SK-N-SH treated with all-trans-retinoic acid at 6 μM for 48 hours (cell line): ENCODE results near the gene ZNF124.

Source experiments
- ATAC-seq: fragments of 200-7000 bp; cut with Tn5 transposase; 3 replicates; pipeline ENCODE4 v1.9.1; 2020; ENCODE audit warnings: mild to moderate bottlenecking, moderate library complexity
- ARNTL ChIP-seq: fragments of 450-650 bp; formaldehyde crosslinking; IDR thresholded peaks from 2 replicates; pipeline ENCODE4 v1.5.0; 2020; ENCODE audit warnings: low read depth, mild to moderate bottlenecking, moderate library complexity, borderline replicate concordance
- BACH2 ChIP-seq: fragments of 250-450 bp; sonication (Bioruptor Pico); IDR thresholded peaks from 2 replicates; pipeline ENCODE4 v1.9.0; 2021; ENCODE audit warnings: mild to moderate bottlenecking, borderline replicate concordance
- CSDC2 ChIP-seq: fragments of 250-450 bp; sonication (Bioruptor Pico); IDR thresholded peaks from 2 replicates; pipeline ENCODE4 v1.5.0; 2020; ENCODE audit warnings: mild to moderate bottlenecking, moderate library complexity
- CSRNP3 ChIP-seq: fragments of 250-450 bp; sonication (Bioruptor Pico); IDR thresholded peaks from 2 replicates; pipeline ENCODE4 v1.5.1; 2021; ENCODE audit warnings: mild to moderate bottlenecking, moderate library complexity
- ESRRG ChIP-seq: fragments of 250-450 bp; sonication (Bioruptor Pico); IDR thresholded peaks from 2 replicates; pipeline ENCODE4 v1.6.1; 2021; ENCODE audit warnings: mild to moderate bottlenecking
- GLIS3 ChIP-seq: fragments of 250-450 bp; sonication (Bioruptor Pico); IDR thresholded peaks from 2 replicates; pipeline ENCODE4 v1.5.0; 2020; ENCODE audit warnings: mild to moderate bottlenecking, moderate library complexity
- OSR1 ChIP-seq: fragments of 250-450 bp; sonication (Bioruptor Pico); IDR thresholded peaks from 2 replicates; pipeline ENCODE4 v1.8.0; 2022; ENCODE audit warnings: moderate library complexity, mild to moderate bottlenecking, inconsistent platforms
- PATZ1 ChIP-seq: fragments of 250-450 bp; sonication (Bioruptor Pico); IDR thresholded peaks from 2 replicates; pipeline ENCODE4 v1.8.0; 2020; ENCODE audit warnings: mild to moderate bottlenecking, moderate library complexity, borderline replicate concordance
- PPARA ChIP-seq: fragments of 250-450 bp; sonication (Bioruptor Pico); IDR thresholded peaks from 2 replicates; pipeline ENCODE4 v1.5.0; 2020; ENCODE audit warnings: mild to moderate bottlenecking, borderline replicate concordance
- RARB ChIP-seq: fragments of 250-450 bp; sonication (Bioruptor Pico); IDR thresholded peaks from 2 replicates; pipeline ENCODE4 v1.8.0; 2021; ENCODE audit warnings: mild to moderate bottlenecking, moderate library complexity
- SNAI2 ChIP-seq: fragments of 250-450 bp; sonication (Bioruptor Pico); IDR thresholded peaks from 2 replicates; pipeline ENCODE4 v1.5.0; 2020; ENCODE audit warnings: mild to moderate bottlenecking, moderate library complexity
- TCF4 ChIP-seq: fragments of 250-450 bp; sonication (Bioruptor Pico); IDR thresholded peaks from 2 replicates; pipeline ENCODE4 v1.8.0; 2021; ENCODE audit warnings: mild to moderate bottlenecking, moderate library complexity, borderline replicate concordance
- TOX ChIP-seq: fragments of 250-450 bp; sonication (Bioruptor Pico); IDR thresholded peaks from 2 replicates; pipeline ENCODE4 v1.8.0; 2021; ENCODE audit warnings: mild to moderate bottlenecking, moderate library complexity, borderline replicate concordance
- ZC3H10 ChIP-seq: fragments of 250-450 bp; sonication (Bioruptor Pico); IDR thresholded peaks from 2 replicates; pipeline ENCODE4 v1.5.1; 2021; ENCODE audit warnings: mild to moderate bottlenecking, moderate library complexity
- ZFP3 ChIP-seq: fragments of 250-450 bp; sonication (Bioruptor Pico); IDR thresholded peaks from 2 replicates; pipeline ENCODE4 v1.5.0; 2020; ENCODE audit warnings: mild to moderate bottlenecking, moderate library complexity
- ZFP30 ChIP-seq: fragments of 450-650 bp; formaldehyde crosslinking; IDR thresholded peaks from 2 replicates; pipeline ENCODE4 v1.5.0; 2022; ENCODE audit warnings: mild to moderate bottlenecking, moderate library complexity
- ZNF565 ChIP-seq: fragments of 450-650 bp; formaldehyde crosslinking; conservative IDR thresholded peaks from 2 replicates; pipeline ENCODE4 v1.5.0; 2020; ENCODE audit warnings: low read depth, mild to moderate bottlenecking, moderate library complexity
- ZNF70 ChIP-seq: fragments of 450-650 bp; formaldehyde crosslinking; IDR thresholded peaks from 2 replicates; pipeline ENCODE4 v1.5.0; 2020; ENCODE audit warnings: mild to moderate bottlenecking, moderate library complexity
- ZNF8 ChIP-seq: fragments of 450-650 bp; formaldehyde crosslinking; IDR thresholded peaks from 2 replicates; pipeline ENCODE4 v1.5.0; 2020; ENCODE audit warnings: mild to moderate bottlenecking, moderate library complexity
- TF ChIP-seq, protein P1 (sequence below): fragments of 250-450 bp; sonication (Bioruptor Pico); IDR thresholded peaks from 2 replicates; pipeline ENCODE4 v1.5.0; 2020; ENCODE audit warnings: mild to moderate bottlenecking, moderate library complexity
- TF ChIP-seq, protein P2 (sequence below): fragments of 250-450 bp; sonication (Bioruptor Pico); IDR thresholded peaks from 2 replicates; pipeline ENCODE4 v1.5.1; 2020; ENCODE audit warnings: low read depth, mild to moderate bottlenecking, moderate library complexity

The ZNF124 gene

DNA sequence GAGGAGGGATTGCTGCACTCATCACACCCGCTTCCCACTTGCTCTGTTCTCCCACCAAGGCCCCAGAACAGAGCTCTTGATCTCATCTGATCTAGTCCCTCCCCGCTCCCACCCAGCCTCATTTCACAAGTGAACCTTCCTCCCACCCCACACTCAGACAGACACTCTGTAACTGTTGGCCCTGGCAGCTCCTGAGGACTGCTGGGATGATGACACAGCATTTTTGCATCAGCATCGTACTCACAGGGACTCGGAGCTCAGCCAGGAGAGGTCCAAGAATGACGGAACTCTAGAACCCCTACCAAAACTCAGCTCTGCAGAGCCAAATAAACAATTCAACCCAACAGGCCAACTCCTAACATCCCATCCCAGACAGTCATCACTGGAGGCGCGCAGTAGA lies 11.2 kb upstream of the ZNF124 start:
- TF ChIP-seq ZNF565 (CRISPR knock-in tag) (no peak), PATZ1 (CRISPR knock-in tag) (no peak)
- ATAC-seq = no peak

DNA sequence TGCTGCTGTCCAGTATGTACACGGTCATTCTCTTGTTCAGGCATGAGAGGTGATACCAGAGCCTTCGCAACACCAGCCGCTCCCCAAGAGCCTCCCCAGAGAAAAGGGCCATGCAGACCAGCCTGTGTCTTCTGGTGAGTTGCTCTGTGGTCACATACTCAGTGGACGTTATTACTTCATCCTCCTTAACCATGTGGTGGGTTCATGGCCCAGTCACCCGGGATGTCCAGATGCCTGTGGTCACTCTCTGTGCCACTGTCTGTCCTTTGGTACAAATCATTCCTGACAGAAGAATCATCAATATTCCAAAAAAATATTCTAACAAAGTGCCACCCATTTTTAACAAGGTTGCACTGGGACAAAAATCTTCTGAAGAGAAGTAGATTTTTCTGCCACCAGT lies 8.8 kb upstream of the ZNF124 start:
- ATAC-seq = no peak
- TF ChIP-seq ARNTL (CRISPR knock-in tag) (no peak), CSDC2 (CRISPR knock-in tag) (no peak), TCF4 (CRISPR knock-in tag) (no peak), ZNF8 (CRISPR knock-in tag) (no peak), BACH2 (CRISPR knock-in tag) (no peak), GLIS3 (CRISPR knock-in tag) (no peak), TOX (no peak), OSR1 (CRISPR knock-in tag) (no peak), CSRNP3 (CRISPR knock-in tag) (no peak)
- TF ChIP-seq, protein P1, sequence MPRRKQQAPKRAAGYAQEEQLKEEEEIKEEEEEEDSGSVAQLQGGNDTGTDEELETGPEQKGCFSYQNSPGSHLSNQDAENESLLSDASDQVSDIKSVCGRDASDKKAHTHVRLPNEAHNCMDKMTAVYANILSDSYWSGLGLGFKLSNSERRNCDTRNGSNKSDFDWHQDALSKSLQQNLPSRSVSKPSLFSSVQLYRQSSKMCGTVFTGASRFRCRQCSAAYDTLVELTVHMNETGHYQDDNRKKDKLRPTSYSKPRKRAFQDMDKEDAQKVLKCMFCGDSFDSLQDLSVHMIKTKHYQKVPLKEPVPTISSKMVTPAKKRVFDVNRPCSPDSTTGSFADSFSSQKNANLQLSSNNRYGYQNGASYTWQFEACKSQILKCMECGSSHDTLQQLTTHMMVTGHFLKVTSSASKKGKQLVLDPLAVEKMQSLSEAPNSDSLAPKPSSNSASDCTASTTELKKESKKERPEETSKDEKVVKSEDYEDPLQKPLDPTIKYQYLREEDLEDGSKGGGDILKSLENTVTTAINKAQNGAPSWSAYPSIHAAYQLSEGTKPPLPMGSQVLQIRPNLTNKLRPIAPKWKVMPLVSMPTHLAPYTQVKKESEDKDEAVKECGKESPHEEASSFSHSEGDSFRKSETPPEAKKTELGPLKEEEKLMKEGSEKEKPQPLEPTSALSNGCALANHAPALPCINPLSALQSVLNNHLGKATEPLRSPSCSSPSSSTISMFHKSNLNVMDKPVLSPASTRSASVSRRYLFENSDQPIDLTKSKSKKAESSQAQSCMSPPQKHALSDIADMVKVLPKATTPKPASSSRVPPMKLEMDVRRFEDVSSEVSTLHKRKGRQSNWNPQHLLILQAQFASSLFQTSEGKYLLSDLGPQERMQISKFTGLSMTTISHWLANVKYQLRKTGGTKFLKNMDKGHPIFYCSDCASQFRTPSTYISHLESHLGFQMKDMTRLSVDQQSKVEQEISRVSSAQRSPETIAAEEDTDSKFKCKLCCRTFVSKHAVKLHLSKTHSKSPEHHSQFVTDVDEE (CRISPR knock-in tag) = no peak
- TF ChIP-seq, all 23 proteins: peak for 0

DNA sequence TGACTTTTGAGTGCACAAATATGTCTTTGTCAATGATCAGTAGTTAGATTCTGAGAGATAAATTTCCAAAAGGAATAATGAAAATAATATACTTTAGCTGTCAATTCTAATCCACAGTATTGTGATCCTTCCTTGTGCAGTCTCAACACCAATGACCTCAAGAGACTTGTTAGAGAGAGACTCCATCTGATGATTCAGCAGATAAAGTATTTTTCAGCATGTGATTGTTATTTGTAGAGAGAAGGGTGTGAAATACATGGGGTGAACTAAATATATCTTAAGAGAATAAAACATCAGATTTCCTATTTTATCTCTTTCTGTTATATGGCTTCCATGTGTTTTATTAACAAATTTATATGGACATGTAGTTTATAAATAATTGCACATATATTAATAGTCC lies 5.9 kb upstream of the ZNF124 start:
- ATAC-seq = no peak
- TF ChIP-seq TCF4 (CRISPR knock-in tag) (no peak), ESRRG (CRISPR knock-in tag) (no peak), ZFP30 (no peak), PATZ1 (CRISPR knock-in tag) (no peak)
- TF ChIP-seq, all 23 proteins: peak for 0

GRCh38 chr1:247175458-247175857 lies 3.6 kb upstream of the ZNF124 start:
- TF ChIP-seq TCF4 (CRISPR knock-in tag) = no peak
- ATAC-seq = no peak

DNA sequence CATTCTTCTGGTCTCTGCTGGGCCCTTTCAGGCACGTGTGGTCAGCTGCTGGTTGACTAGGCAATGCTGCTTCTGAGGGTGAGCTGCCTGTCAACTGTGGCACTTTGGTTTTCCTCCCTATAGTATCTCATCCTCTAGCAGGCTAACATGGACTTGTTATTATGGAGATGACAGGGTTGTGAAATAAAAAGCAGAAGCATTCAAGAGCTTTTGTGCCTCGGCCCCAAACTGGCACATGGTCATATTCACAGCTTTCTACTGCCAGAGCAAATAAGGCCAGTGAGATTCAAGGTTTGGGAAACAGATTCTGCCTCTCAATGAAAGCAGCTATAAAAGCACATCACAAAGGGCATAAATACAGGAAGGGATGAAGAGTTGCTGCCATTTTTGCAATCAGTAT lies 1.6 kb upstream of the ZNF124 start:
- TF ChIP-seq BACH2 (CRISPR knock-in tag) (no peak), ZFP3 (CRISPR knock-in tag) (no peak), ZNF70 (CRISPR knock-in tag) (no peak), ZC3H10 (CRISPR knock-in tag) (no peak), SNAI2 (CRISPR knock-in tag) (no peak), RARB (no peak), ZFP30 (no peak), PATZ1 (CRISPR knock-in tag) (no peak), CSDC2 (CRISPR knock-in tag) (no peak), PPARA (CRISPR knock-in tag) (no peak), GLIS3 (CRISPR knock-in tag) (no peak)
- TF ChIP-seq, protein P2, sequence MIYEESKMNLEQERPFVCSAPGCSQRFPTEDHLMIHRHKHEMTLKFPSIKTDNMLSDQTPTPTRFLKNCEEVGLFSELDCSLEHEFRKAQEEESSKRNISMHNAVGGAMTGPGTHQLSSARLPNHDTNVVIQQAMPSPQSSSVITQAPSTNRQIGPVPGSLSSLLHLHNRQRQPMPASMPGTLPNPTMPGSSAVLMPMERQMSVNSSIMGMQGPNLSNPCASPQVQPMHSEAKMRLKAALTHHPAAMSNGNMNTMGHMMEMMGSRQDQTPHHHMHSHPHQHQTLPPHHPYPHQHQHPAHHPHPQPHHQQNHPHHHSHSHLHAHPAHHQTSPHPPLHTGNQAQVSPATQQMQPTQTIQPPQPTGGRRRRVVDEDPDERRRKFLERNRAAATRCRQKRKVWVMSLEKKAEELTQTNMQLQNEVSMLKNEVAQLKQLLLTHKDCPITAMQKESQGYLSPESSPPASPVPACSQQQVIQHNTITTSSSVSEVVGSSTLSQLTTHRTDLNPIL (CRISPR knock-in tag) = no peak
- no peak for ATAC-seq
